Stimulated activated CD4-positive, alpha-beta T cell treated with anti-CD3 and anti-CD28 coated beads, Interleukin-1b, Interleukin-23, amount 100 ng/mL, for 48 hours (primary cell): ENCODE results near the gene AK2.

Experiments used
- DNase-seq: peaks from one replicate; pipeline ENCODE4 v3.0.0-alpha.2; 2020

AK2 gene

DNA sequence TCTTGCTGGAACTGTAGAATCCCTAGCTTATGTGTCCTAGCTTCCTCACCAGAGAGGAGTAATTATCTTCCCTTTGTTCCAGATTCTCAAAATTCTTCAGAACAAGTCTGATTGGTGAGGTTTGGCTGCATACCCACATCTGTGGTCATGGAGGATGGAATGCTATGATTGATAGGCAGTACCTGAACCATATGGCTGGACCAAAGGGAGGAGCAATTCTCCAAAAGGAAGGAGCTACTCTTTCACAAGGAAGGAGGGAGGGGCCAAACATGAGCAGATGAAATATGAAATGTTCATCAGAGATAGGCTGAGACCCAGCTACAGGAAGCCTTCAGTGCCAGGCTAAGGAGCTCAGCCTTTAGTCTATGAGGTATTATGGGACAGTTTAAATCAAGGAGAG is 67.1 kb downstream of the AK2 start:
- no peak for DNase-seq

DNA sequence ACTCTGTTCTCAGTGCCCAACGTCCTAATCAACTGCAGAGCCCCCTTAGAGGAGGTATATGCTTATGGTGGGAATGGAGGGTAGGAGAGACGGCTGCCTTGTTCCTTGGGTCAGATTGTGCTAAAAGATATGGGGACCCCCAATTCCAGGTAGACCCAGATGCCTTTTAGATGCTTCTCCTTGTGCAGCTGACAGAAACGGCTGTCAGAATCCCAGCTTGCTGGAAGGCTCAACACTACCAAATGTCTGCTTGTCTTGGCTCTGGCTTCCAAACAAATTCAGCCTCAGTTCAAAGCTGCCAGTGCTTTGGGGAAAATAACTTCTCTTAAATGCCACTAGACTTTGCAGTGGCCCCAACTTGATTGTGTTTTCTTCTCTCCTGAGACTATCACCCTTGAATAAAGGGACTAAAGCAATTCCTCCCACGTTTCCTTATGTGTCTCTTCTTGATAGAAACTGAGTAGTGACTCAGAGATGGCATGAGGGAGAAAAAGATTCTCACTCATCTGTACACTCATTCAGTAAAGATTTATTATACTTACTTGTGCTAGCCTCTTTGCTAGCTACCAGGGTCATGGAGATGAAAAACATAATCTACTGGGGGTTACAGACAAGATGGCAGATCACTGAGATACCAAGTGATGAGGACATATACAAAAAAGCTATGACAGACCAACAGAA is 68.7 kb downstream of the AK2 start:
- no peak for DNase-seq

DNA sequence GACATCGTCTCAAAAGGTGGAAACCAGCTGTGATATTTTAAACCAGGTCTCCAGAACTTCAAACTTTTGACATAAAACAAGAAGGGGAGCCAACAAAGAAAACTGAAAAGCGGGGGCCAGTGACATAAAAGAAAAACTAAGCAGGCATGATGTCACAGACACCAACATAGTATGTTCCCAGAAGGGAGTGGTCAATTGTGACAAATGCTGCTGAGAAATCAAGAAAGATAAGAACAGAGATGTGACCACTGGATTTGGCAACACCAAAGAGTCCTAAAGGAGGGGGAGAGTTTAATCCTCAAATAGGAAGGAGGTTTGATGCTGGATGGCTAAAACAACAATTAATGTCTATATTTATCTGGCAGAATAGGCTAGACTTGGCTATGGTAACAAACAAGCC is 69.8 kb downstream of the AK2 start:
- DNase-seq: no peak

DNA sequence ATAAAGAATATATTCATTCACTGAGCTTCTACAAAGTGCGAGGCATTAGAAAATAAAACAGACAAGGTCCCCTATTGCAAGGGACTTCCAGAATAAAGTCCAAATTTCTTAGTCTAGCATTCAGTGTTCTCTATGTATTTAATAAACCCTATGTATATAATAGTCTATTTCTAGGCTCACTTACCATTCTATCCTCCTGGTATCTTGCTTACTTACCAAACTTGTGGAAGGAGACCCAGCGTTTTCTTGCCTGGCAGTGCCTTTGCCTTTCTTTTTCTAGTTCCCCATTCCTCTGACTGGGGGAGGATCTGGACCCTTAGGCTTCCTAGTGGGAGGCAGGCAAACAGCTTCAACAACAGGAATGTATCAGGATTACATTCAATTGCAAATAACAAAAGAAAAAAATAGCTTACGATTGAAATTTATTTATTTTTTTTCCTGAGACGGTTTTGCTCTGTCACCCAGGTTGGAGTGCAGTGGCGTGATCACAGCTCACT is 71.4 kb downstream of the AK2 start:
- DNase-seq: no peak

DNA sequence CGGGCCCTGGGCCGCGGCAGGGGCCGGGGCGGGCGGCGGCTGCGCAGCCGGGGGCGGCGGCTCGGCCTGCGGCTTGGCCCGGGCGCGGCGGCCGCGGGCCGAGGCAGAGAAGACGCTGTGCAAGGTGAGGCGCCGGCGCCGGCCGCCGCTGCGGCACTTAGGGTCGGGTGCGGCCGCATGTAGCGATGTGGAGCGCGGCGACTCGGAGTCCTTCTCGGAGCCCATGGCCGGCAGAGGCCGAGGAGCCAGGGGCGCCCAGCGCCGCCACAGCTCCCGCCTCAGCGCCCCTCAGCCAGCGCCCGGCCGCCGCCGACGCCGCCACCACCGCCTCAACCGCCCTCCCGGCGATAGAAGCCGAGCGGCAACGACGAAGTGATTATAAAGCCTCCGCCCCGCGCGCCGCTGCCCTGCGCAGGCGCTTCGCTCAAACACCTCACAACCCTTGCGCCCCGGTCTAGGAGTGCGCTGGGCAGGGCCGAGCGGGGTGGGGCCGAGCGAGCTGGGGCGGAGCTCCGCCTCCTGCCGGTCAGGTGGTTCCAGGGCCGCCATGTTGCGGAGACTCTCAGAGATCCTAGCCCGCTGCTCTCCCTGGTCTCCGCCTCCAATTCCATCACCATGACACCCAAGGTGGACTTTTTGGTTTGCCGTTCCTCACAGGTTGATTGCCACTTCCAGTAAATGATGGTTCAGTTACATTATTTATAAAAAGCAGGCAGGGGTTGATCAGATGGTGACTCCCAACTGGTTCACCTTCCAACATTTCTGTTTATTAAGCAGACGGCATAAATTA is 72.0 kb downstream of the AK2 start, which contains the start of gene RNF19B:
Gene RNF19B, minus strand, starts transcription at position 349 of the 790 bp plus-strand sequence. Its CDS starts 124 bp downstream, at position 225.
- peak; percentile 96 for DNase-seq

DNA sequence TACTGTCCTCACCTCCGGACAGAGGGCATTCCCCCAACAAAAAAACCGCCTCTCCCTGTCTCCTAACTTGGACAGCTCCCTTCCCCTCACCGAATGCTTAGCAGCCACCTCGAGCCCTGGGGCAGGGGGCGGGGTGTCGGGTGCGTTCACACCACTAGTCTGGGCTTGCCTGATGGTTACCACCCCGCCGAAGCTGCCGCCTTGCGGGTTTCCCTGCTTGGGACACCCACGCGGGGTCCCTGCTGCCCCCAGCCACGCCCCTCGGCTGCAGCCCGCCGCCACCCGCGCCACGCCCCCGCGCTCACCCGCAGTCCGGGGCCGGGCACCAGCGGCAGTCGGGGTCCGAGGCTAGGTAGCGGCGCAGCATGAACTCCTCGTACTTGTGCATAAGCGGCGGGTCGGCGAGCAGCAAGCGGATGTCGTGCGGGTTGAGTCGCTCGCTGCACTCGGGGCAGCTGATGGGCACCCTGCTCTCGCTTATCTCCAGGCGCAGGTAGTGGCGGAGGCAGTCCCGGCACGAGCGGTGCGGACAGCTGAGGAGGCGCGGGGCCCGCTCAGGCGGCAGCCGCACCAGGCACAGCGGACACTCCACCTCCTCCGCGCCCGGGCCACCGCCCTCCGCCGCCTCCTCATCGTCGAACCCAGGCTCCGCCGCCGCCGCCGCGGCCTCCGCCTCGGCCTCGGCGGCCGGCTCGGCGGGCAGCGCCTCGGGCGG is 72.8 kb downstream of the AK2 start:
- DNase-seq: peak; percentile 53

DNA sequence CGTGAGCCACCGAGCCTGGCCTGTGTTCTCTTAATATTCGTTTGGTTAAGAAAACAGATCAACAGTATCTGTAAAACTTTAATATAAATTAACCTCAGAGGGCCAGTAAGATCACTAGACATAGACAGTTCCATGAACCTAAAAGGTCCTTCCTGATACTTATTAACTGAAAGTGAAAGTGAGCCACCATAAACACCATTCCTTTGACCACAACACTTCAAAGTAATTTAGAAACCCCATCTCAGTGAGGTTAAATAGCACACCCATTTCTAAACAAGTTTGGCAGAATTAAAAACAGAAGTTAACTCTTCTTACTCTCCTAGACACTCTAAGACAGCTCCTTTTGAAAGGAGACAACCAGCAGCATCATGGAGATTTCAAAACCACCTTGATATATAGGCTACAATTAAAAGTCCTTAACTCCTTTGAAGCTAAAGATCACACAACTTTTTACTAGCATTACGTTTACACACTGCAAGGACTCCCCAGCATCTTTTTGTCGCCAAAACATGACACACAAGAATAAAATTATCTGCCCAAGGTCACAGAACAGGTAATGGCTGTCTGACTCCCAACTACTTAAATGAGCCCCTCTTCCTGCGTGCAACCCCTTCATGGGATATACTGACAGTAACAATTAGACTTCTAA is 74.3 kb downstream of the AK2 start:
- DNase-seq: no peak

DNA sequence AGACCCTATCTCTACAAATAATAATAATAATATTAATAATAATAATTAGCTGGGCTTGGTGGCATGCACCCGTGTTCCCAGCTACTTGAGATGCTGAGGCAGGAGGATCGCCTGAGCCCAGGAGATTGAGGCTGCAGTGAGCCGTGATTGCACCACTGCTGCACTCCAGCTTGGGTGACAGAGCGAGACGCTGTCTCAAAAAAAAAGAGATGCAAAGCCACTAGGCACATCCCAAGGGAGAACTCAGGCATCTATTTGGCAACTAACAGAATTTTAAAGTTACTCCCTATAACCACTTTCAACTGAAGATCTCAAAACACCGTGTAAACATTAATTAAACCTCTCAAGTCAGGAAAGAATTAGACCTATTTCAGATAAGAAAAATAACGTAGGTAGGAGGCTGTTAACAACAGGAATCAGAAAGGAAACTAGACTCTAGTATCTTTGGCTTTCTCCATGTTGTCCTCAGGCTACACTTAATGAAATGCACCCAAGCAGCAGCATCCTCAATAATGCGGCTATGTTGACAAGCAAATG is 75.8 kb downstream of the AK2 start:
- no peak for DNase-seq

DNA sequence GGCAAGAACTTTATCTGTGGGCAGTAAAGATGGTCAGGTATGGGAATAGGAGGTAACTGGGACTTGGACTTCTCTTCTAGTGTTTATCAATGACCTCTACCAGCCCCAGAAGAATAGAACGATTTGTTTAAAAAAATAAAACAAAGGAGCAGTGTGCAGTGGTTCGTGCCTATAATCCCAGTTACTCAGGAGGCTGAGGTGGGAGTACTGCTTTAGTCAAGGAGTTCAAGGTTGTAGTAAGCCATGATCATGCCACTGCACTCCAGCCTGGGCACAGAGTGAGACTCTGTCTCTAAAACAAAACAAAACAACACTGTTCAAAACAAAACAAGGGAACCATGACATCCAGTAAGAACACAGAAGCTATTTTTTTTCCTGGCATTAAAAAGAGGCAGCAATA is 76.3 kb downstream of the AK2 start:
- no peak for DNase-seq

DNA sequence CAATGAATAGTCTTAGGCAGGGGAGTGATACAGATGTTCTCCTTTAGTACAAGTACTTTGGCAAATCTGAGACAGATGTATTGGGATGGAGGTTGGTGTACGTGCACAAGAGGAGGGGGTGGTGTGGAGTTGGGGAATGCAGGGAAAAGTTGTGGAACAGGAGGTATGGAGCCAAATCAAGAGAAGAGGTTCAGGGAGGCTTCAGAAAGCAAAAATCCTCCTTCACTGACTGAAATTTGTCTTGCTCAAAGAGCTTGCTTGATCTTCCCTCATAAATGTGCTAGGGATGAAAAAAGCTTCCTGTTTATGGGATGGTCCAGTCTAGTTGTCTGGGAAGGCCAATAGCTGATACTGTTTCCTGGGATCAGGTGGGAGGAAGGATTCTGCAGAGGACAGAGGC is 77.9 kb downstream of the AK2 start:
- DNase-seq: no peak
